DMS79 (cell line): ENCODE data around the gene SCN4A.

Source experiments
- DNase-seq: peaks from one replicate; lab custom pipeline; 2025; lab: John Stamatoyannopoulos, UW

The SCN4A gene

GRCh38 chr17:63955232-63955631 is 17.5 kb downstream of the SCN4A start:
- DNase-seq, result no peak

GRCh38 chr17:63954402-63955063 is 18.2 kb downstream of the SCN4A start:
- no peak for DNase-seq

GRCh38 chr17:63950940-63951907 is 21.5 kb downstream of the SCN4A start:
- no peak for DNase-seq

GRCh38 chr17:63949576-63950250 is 23.0 kb downstream of the SCN4A start:
- no peak for DNase-seq

GRCh38 chr17:63948521-63948920 is 24.2 kb downstream of the SCN4A start:
- DNase-seq, result no peak

- DNase-seq, result no peak
Measured at GRCh38 chr17:63947711-63948330, 24.9 kb downstream of the SCN4A start.

GRCh38 chr17:63946440-63947363 is 26.0 kb downstream of the SCN4A start:
- DNase-seq, result no peak

GRCh38 chr17:63945784-63946439 is 26.8 kb downstream of the SCN4A start:
- no peak for DNase-seq

GRCh38 chr17:63944736-63945499 is 27.8 kb downstream of the SCN4A start:
- DNase-seq, result no peak

- DNase-seq, result no peak
Measured at GRCh38 chr17:63943745-63944144, 29.0 kb downstream of the SCN4A start.

GRCh38 chr17:63942309-63942985 is 30.3 kb downstream of the SCN4A start:
- DNase-seq, result no peak

GRCh38 chr17:63941751-63942150 is 31.0 kb downstream of the SCN4A start:
- DNase-seq, result no peak

- no peak for DNase-seq
Measured at GRCh38 chr17:63941162-63941561, 31.6 kb downstream of the SCN4A start.

GRCh38 chr17:63940584-63940983 is 32.1 kb downstream of the SCN4A start:
- DNase-seq, result no peak

- DNase-seq, result no peak
Measured at GRCh38 chr17:63939884-63940283, 32.8 kb downstream of the SCN4A start.

GRCh38 chr17:63939401-63939800 is 33.3 kb downstream of the SCN4A start:
- no peak for DNase-seq

GRCh38 chr17:63937920-63938319 is 34.8 kb downstream of the SCN4A start:
- DNase-seq, result no peak

GRCh38 chr17:63937319-63937718 is 35.4 kb downstream of the SCN4A start:
- DNase-seq, result no peak
